Suprapubic skin (tissue), 3 donors: Measurements from ENCODE around the gene METTL22.

Experiments
- EP300 ChIP-seq: sonication (generic); formaldehyde crosslinking; IDR thresholded peaks from one replicate; pipeline ENCODE4 v1.6.1; 2017; ENCODE audit warnings: antibody characterized with exemption
- TF ChIP-seq, protein P1 (sequence below), 2 donors: fragments of 200-600 bp in 1 of 2; fragments of 450-650 bp in 1 of 2; sonication (generic) in 1 of 2; IDR thresholded peaks; one replicate each; pipeline ENCODE4 v1.5.1; 2016 to 2019; ENCODE audit warnings: antibody characterized with exemption in 2 of 2, mild to moderate bottlenecking in 1 of 2, moderate library complexity in 1 of 2

GRCh38 chr16:8689686-8690085 lies 68.2 kb downstream of the METTL22 start:
- TF ChIP-seq, protein P1, sequence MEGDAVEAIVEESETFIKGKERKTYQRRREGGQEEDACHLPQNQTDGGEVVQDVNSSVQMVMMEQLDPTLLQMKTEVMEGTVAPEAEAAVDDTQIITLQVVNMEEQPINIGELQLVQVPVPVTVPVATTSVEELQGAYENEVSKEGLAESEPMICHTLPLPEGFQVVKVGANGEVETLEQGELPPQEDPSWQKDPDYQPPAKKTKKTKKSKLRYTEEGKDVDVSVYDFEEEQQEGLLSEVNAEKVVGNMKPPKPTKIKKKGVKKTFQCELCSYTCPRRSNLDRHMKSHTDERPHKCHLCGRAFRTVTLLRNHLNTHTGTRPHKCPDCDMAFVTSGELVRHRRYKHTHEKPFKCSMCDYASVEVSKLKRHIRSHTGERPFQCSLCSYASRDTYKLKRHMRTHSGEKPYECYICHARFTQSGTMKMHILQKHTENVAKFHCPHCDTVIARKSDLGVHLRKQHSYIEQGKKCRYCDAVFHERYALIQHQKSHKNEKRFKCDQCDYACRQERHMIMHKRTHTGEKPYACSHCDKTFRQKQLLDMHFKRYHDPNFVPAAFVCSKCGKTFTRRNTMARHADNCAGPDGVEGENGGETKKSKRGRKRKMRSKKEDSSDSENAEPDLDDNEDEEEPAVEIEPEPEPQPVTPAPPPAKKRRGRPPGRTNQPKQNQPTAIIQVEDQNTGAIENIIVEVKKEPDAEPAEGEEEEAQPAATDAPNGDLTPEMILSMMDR (IDR thresholded peaks at IDR 0.05): no peak
- TF ChIP-seq EP300: no peak
